GM23338 (cell line): ENCODE results near the gene YY1AP1. TPM values are rescaled to one million over a fixed set of nuclear protein-coding genes. Genes with fewer than 3 reads are reported as not detected.
"Not testable (repeated sequence)": the region's sequence is repeated elsewhere in the genome, so short reads cannot be mapped to it uniquely, and the experiment has no call there.

ENCODE experiments used
- ATAC-seq: fragments of 200-7000 bp; cut with Tn5 transposase; 3 replicates; pipeline ENCODE4 v1.9.1; 2020
- DNase-seq: peaks from one replicate; pipeline ENCODE4 v3.0.0-alpha.2; 2015; ENCODE audit warnings: low spot score
- H2AFZ ChIP-seq: fragments of 200-600 bp; sonication (generic); 2 replicates; pipeline ENCODE4 v1.8.0; 2016; ENCODE audit warnings: antibody characterized with exemption, mild to moderate bottlenecking, moderate library complexity
- H3F3A ChIP-seq: fragments of 200-600 bp; sonication (generic); replicated peaks from 2 replicates; pipeline ENCODE4 v1.8.0; 2017; ENCODE audit warnings: antibody characterized with exemption, mixed run types, low read depth
- H3K27ac ChIP-seq: fragments of 200-600 bp; sonication (generic); 2 replicates; pipeline ENCODE4 v1.6.1; 2016; ENCODE audit warnings: low read depth
- H3K27me3 ChIP-seq: fragments of 200-600 bp; sonication (generic); 2 replicates; pipeline ENCODE4 v1.8.0; 2016; ENCODE audit warnings: mild to moderate bottlenecking, mixed run types, moderate library complexity; ENCODE audit not compliant: insufficient read depth
- H3K36me3 ChIP-seq: fragments of 200-600 bp; sonication (generic); 2 replicates; pipeline ENCODE4 v1.8.0; 2016; ENCODE audit warnings: mild to moderate bottlenecking; ENCODE audit not compliant: insufficient read depth
- H3K4me1 ChIP-seq: fragments of 200-600 bp; sonication (generic); 2 replicates; pipeline ENCODE4 v1.8.0; 2016; ENCODE audit warnings: mild to moderate bottlenecking, moderate library complexity; ENCODE audit not compliant: insufficient read depth
- H3K4me2 ChIP-seq: fragments of 200-600 bp; sonication (generic); 2 replicates; pipeline ENCODE4 v1.7.1; 2017; ENCODE audit warnings: mixed run types
- H3K4me3 ChIP-seq: fragments of 200-600 bp; sonication (generic); 2 replicates; pipeline ENCODE4 v1.6.1; 2016; ENCODE audit warnings: mixed run types
- H3K79me2 ChIP-seq: fragments of 200-600 bp; sonication (generic); replicated peaks from 2 replicates; pipeline ENCODE4 v1.8.0; 2017; ENCODE audit warnings: mild to moderate bottlenecking; ENCODE audit not compliant: insufficient read depth
- H3K9me2 ChIP-seq: fragments of 200-600 bp; sonication (generic); 2 replicates; pipeline ENCODE4 v1.8.0; 2017; ENCODE audit not compliant: insufficient read depth
- H4K20me1 ChIP-seq: fragments of 200-600 bp; sonication (generic); replicated peaks from 2 replicates; pipeline ENCODE4 v1.8.0; 2017; ENCODE audit warnings: mild to moderate bottlenecking; ENCODE audit not compliant: insufficient read depth
- H3K27ac Mint-ChIP-seq: 2 replicates; pipeline ENCODE4 v1.8.0; 2020; ENCODE audit warnings: inconsistent platforms, mild to moderate bottlenecking, moderate library complexity, mixed read lengths
- H3K27me3 Mint-ChIP-seq: 3 replicates; pipeline ENCODE4 v1.8.0; 2022; ENCODE audit warnings: low read depth, mild to moderate bottlenecking, moderate library complexity, mixed read lengths, inconsistent platforms; ENCODE audit not compliant: insufficient read depth, poor library complexity
- H3K36me3 Mint-ChIP-seq: 3 replicates; pipeline ENCODE4 v1.8.0; 2021; ENCODE audit warnings: low read depth, mild to moderate bottlenecking, inconsistent platforms, moderate library complexity, mixed read lengths
- H3K4me1 Mint-ChIP-seq: 3 replicates; pipeline ENCODE4 v1.8.0; 2020; ENCODE audit warnings: mild to moderate bottlenecking, inconsistent platforms, mixed read lengths
- H3K4me3 Mint-ChIP-seq: 3 replicates; pipeline ENCODE4 v1.8.0; 2021; ENCODE audit warnings: moderate library complexity, mild to moderate bottlenecking, inconsistent platforms, mixed read lengths
- H3K9me3 Mint-ChIP-seq: 3 replicates; pipeline ENCODE4 v1.8.0; 2020; ENCODE audit warnings: moderate library complexity, mild to moderate bottlenecking, inconsistent platforms, mixed read lengths
- EZH2 ChIP-seq: fragments of 200-600 bp; sonication (generic); IDR thresholded peaks from one replicate; pipeline ENCODE4 v1.8.0; 2017; ENCODE audit warnings: antibody characterized with exemption, mild to moderate bottlenecking, low read depth; ENCODE audit not compliant: unreplicated experiment
- NANOG ChIP-seq: IDR thresholded peaks from 2 replicates; pipeline ENCODE4 v1.6.1; 2016; ENCODE audit warnings: antibody characterized with exemption, borderline replicate concordance
- STAT1 ChIP-seq: IDR thresholded peaks from one replicate; pipeline ENCODE4 v1.6.1; 2016; ENCODE audit warnings: antibody characterized with exemption; ENCODE audit not compliant: unreplicated experiment
- ZNF331 ChIP-seq: fragments of 250-450 bp; sonication (Bioruptor Pico); IDR thresholded peaks from 2 replicates; pipeline ENCODE4 v1.5.0; 2020; ENCODE audit warnings: low read depth, mild to moderate bottlenecking, moderate library complexity
- polyA plus RNA-seq: library from polyadenylated mRNA; unstranded; fragments of >200 nt; fragmentation: Nextera tagmentation; extraction: Ambion mirVana; gene quantifications from 2 replicates; pipeline ENCODE4 v1.2.1, GENCODE V29; 2016
- total RNA-seq: library from RNA; depleted of rRNA; stranded (reverse); fragments of >200 nt; shearing (Covaris generic); gene quantifications from 2 replicates; pipeline ENCODE4 v1.2.3, GENCODE V29; 2014
- TF ChIP-seq, protein P1 (sequence below): IDR thresholded peaks from one replicate; pipeline ENCODE4 v1.6.1; 2018; ENCODE audit warnings: antibody characterized with exemption; ENCODE audit not compliant: unreplicated experiment
- TF ChIP-seq, protein P2 (sequence below), 2 experiments: fragments of 200-600 bp in 1 of 2; sonication (generic) in 1 of 2; conservative IDR thresholded peaks; 2 replicates each; pipeline versions ENCODE4 v1.5.1 to v1.6.1; 2016 to 2017; ENCODE audit warnings: antibody characterized with exemption in 2 of 2, low read depth in 2 of 2, mild to moderate bottlenecking in 2 of 2, moderate library complexity in 1 of 2
- TF ChIP-seq, protein P3 (sequence below): fragments of 250-450 bp; sonication (Bioruptor Pico); IDR thresholded peaks from 2 replicates; pipeline ENCODE4 v1.5.0; 2020; ENCODE audit warnings: mild to moderate bottlenecking, moderate library complexity

The YY1AP1 gene
- total and polyA plus RNA-seq, 2 experiments from 2014 or later, result 21.2 to 66.5 TPM

DNA sequence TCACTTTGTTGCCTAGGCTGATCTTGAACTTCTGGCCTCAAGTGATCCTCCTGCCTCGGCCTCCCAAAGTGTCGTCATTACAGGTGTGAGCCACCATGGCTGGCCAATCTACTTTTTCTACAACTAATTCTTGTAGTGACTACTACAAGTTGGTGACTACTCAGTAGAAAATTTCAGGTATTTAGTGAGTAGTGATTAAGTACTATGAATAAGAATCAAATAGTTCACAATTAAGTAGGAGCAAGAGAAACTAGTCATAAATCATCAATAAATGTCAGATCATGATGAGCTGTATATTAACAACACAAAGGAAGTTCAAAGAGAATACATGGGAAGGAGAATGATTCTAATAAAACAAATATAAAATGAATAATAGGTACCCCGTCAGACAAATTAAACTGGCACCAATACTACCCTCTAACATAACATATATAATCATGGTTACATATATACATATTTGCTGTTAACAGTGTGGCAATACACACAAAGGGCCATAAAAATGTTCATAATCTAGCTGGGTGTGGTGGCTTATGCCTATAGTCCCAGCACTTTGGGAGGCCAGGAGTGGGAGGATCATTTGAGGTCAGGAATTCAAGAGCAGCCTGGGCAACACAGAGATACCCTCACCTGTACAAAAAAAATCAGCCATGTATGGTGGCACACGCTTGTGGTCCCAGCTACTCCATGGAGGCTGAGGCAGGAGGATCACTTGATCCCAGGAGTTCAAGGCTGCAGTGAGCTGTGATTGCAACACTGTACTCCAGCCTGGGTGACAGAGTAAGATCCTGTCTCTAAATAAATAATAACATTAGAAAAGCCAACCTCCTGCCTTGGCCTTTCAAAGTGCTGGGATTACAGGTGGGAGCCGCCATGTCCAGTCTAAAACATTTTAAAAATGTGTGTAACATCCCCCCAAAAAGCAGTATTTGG lies 19.1 kb downstream of the YY1AP1 start (continued):
- TF ChIP-seq, protein P1, sequence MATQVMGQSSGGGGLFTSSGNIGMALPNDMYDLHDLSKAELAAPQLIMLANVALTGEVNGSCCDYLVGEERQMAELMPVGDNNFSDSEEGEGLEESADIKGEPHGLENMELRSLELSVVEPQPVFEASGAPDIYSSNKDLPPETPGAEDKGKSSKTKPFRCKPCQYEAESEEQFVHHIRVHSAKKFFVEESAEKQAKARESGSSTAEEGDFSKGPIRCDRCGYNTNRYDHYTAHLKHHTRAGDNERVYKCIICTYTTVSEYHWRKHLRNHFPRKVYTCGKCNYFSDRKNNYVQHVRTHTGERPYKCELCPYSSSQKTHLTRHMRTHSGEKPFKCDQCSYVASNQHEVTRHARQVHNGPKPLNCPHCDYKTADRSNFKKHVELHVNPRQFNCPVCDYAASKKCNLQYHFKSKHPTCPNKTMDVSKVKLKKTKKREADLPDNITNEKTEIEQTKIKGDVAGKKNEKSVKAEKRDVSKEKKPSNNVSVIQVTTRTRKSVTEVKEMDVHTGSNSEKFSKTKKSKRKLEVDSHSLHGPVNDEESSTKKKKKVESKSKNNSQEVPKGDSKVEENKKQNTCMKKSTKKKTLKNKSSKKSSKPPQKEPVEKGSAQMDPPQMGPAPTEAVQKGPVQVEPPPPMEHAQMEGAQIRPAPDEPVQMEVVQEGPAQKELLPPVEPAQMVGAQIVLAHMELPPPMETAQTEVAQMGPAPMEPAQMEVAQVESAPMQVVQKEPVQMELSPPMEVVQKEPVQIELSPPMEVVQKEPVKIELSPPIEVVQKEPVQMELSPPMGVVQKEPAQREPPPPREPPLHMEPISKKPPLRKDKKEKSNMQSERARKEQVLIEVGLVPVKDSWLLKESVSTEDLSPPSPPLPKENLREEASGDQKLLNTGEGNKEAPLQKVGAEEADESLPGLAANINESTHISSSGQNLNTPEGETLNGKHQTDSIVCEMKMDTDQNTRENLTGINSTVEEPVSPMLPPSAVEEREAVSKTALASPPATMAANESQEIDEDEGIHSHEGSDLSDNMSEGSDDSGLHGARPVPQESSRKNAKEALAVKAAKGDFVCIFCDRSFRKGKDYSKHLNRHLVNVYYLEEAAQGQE, result no peak
- TF ChIP-seq ZNF331 (CRISPR knock-in tag) (no peak), STAT1 (no peak), NANOG (no peak), EZH2 (no peak)
- TF ChIP-seq, protein P2, sequence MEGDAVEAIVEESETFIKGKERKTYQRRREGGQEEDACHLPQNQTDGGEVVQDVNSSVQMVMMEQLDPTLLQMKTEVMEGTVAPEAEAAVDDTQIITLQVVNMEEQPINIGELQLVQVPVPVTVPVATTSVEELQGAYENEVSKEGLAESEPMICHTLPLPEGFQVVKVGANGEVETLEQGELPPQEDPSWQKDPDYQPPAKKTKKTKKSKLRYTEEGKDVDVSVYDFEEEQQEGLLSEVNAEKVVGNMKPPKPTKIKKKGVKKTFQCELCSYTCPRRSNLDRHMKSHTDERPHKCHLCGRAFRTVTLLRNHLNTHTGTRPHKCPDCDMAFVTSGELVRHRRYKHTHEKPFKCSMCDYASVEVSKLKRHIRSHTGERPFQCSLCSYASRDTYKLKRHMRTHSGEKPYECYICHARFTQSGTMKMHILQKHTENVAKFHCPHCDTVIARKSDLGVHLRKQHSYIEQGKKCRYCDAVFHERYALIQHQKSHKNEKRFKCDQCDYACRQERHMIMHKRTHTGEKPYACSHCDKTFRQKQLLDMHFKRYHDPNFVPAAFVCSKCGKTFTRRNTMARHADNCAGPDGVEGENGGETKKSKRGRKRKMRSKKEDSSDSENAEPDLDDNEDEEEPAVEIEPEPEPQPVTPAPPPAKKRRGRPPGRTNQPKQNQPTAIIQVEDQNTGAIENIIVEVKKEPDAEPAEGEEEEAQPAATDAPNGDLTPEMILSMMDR (conservative IDR thresholded peaks at IDR 0.05; ENCODE audit: low read depth in 2 of 2), result no peak

DNA sequence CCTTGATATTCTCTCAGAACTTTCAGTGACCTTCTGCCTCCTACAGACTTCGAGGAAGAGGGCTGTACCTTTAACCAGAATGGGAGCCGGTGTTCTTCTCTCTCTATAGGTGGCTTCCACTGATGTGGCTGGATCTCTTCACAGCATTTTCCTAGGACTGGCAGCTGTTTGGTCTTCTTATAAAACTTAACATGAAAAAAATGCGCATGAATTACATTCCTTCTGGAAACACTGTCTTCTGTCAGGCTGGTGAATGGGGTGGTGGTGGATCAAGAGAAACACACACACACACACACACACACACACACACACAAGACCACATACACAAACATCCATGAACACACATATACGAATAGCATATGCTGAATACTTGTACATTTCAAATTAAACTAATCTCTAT lies 27.3 kb downstream of the YY1AP1 start:
- ATAC-seq, H2AFZ ChIP-seq, H3K4me2 ChIP-seq, H3K4me1 Mint-ChIP-seq, H3K4me3 Mint-ChIP-seq, H3K27me3 Mint-ChIP-seq, H3K27ac ChIP-seq, H3F3A ChIP-seq, DNase-seq, H3K9me2 ChIP-seq, H3K79me2 ChIP-seq, H3K4me1 ChIP-seq, H3K27ac Mint-ChIP-seq, H3K27me3 ChIP-seq, H4K20me1 ChIP-seq, H3K9me3 Mint-ChIP-seq, H3K4me3 ChIP-seq: not testable (repeated sequence)
- H3K36me3 ChIP-seq, result peaks cover 31% of the 10 kb centered on the region
- H3K36me3 Mint-ChIP-seq, result peaks cover 74% of the 10 kb centered on the region

DNA sequence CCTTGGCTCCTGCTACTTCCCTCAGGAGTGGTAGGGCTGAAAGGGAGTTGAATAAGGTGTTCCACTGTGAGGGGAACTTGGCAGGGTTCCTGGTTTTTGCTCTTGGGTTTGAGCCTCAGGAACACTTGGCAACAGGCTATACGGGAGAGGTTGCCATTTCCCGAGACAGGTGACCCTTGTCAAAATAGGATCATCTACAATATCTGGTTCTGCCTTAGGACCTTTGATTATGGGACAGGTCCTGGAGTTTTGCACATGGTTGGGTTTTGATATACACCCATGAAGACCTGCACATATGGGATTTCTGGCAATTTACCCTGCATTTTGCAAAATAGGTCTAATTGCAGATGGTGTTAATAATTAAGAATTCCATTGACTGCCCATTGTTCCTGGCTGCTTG lies 31.1 kb downstream of the YY1AP1 start:
- Histone ChIP-seq H2AFZ (no peak overlapping the region), H3F3A (peaks cover 2% of the 10 kb centered on the region; the same call in 1 of the 2 replicates), H3K9me2 (peaks cover 4% of the 10 kb centered on the region; the same call in 1 of the 2 replicates), H3K27ac (no peak overlapping the region), H3K4me2 (no peak overlapping the region), H3K4me1 (no peaks in the 10 kb centered on the region), H3K4me3 (no peak overlapping the region), H3K79me2 (no peaks in the 10 kb centered on the region), H4K20me1 (no peaks in the 10 kb centered on the region; the same call in 1 of the 2 replicates), H3K27me3 (no peaks in the 10 kb centered on the region), H3K36me3 (peaks cover 9% of the 10 kb centered on the region)
- ATAC-seq (no peak), DNase-seq (no peak)
- H3K4me1 Mint-ChIP-seq, result no peaks in the 10 kb centered on the region
- H3K27ac Mint-ChIP-seq, result no peak overlapping the region
- H3K4me3 Mint-ChIP-seq, result no peak overlapping the region
- H3K36me3 Mint-ChIP-seq, result peaks cover 44% of the 10 kb centered on the region
- H3K9me3 Mint-ChIP-seq, result no peaks in the 10 kb centered on the region
- H3K27me3 Mint-ChIP-seq, result peaks cover 5% of the 10 kb centered on the region
- TF ChIP-seq, protein P3, sequence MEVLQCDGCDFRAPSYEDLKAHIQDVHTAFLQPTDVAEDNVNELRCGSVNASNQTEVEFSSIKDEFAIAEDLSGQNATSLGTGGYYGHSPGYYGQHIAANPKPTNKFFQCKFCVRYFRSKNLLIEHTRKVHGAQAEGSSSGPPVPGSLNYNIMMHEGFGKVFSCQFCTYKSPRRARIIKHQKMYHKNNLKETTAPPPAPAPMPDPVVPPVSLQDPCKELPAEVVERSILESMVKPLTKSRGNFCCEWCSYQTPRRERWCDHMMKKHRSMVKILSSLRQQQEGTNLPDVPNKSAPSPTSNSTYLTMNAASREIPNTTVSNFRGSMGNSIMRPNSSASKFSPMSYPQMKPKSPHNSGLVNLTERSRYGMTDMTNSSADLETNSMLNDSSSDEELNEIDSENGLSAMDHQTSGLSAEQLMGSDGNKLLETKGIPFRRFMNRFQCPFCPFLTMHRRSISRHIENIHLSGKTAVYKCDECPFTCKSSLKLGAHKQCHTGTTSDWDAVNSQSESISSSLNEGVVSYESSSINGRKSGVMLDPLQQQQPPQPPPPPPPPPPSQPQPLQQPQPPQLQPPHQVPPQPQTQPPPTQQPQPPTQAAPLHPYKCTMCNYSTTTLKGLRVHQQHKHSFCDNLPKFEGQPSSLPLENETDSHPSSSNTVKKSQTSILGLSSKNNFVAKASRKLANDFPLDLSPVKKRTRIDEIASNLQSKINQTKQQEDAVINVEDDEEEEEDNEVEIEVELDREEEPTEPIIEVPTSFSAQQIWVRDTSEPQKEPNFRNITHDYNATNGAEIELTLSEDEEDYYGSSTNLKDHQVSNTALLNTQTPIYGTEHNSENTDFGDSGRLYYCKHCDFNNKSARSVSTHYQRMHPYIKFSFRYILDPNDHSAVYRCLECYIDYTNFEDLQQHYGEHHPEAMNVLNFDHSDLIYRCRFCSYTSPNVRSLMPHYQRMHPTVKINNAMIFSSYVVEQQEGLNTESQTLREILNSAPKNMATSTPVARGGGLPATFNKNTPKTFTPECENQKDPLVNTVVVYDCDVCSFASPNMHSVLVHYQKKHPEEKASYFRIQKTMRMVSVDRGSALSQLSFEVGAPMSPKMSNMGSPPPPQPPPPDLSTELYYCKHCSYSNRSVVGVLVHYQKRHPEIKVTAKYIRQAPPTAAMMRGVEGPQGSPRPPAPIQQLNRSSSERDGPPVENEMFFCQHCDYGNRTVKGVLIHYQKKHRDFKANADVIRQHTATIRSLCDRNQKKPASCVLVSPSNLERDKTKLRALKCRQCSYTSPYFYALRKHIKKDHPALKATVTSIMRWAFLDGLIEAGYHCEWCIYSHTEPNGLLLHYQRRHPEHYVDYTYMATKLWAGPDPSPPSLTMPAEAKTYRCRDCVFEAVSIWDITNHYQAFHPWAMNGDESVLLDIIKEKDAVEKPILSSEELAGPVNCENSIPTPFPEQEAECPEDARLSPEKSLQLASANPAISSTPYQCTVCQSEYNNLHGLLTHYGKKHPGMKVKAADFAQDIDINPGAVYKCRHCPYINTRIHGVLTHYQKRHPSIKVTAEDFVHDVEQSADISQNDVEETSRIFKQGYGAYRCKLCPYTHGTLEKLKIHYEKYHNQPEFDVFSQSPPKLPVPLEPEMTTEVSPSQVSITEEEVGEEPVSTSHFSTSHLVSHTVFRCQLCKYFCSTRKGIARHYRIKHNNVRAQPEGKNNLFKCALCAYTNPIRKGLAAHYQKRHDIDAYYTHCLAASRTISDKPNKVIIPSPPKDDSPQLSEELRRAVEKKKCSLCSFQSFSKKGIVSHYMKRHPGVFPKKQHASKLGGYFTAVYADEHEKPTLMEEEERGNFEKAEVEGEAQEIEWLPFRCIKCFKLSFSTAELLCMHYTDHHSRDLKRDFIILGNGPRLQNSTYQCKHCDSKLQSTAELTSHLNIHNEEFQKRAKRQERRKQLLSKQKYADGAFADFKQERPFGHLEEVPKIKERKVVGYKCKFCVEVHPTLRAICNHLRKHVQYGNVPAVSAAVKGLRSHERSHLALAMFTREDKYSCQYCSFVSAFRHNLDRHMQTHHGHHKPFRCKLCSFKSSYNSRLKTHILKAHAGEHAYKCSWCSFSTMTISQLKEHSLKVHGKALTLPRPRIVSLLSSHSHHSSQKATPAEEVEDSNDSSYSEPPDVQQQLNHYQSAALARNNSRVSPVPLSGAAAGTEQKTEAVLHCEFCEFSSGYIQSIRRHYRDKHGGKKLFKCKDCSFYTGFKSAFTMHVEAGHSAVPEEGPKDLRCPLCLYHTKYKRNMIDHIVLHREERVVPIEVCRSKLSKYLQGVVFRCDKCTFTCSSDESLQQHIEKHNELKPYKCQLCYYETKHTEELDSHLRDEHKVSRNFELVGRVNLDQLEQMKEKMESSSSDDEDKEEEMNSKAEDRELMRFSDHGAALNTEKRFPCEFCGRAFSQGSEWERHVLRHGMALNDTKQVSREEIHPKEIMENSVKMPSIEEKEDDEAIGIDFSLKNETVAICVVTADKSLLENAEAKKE (CRISPR knock-in tag), result no peak
